AG04449 (cell line): ENCODE measurements around the gene HS6ST1.
"Not testable (repeated sequence)": the region's sequence is repeated elsewhere in the genome, so short reads cannot be mapped to it uniquely, and the experiment has no call there.

Experiments
- CTCF ChIA-PET: fragments of 350-600 bp; formaldehyde crosslinking; extraction: SDS; loops from one replicate; lab custom pipeline; 2021; ENCODE audit warnings: antibody characterized with exemption; lab: Yijun Ruan, JAX
- POLR2A ChIA-PET: fragments of 400-600, 350-600 bp; formaldehyde crosslinking; extraction: SDS; loops from one replicate; lab custom pipeline; 2020; ENCODE audit warnings: antibody characterized with exemption, inconsistent platforms; lab: Yijun Ruan, JAX
- DNase-seq: peaks from one replicate; pipeline ENCODE4 v3.0.0-alpha.2; 2010; ENCODE audit warnings: low read depth, low spot score
- H3K4me3 ChIP-seq: 2 replicates; pipeline ENCODE4 v1.5.1; 2011; ENCODE audit warnings: low read depth, mild to moderate bottlenecking, control low read depth, low read length
- CTCF ChIP-seq: IDR thresholded peaks from one replicate; pipeline ENCODE4 v1.5.1; 2011; ENCODE audit warnings: mild to moderate bottlenecking, moderate library complexity, low read length, control low read depth, inconsistent platforms; ENCODE audit not compliant: insufficient read depth; ENCODE audit errors: missing control alignments

HS6ST1 gene

GRCh38 chr2:128258218-128258617 is 60.5 kb downstream of the HS6ST1 start:
- DNase-seq: no peak
- H3K4me3 ChIP-seq: no peak overlapping the region
- CTCF ChIA-PET: no interaction called here
- TF ChIP-seq CTCF: no peak
- POLR2A ChIA-PET: no interaction called here

GRCh38 chr2:128252501-128252900 is 66.2 kb downstream of the HS6ST1 start:
- POLR2A ChIA-PET: no interaction called here
- CTCF ChIA-PET: interaction anchor here (1.7 kb wide), 1 partner anchor 19 kb away, joined by 7 read pairs; no protein-coding TSS in a partner anchor

GRCh38 chr2:128252086-128252485 is 66.6 kb downstream of the HS6ST1 start:
- CTCF ChIA-PET: interaction anchor here (1.7 kb wide), 1 partner anchor 18 kb away, joined by 7 read pairs; no protein-coding TSS in a partner anchor
- POLR2A ChIA-PET, DNase-seq, H3K4me3 ChIP-seq: not testable (repeated sequence)

More at GRCh38 chr2:128252501-128252900, 66.2 kb downstream of the HS6ST1 start:
- no peak overlapping the region for H3K4me3 ChIP-seq
- no peak for TF ChIP-seq CTCF
- no peak for DNase-seq

GRCh38 chr2:128250229-128251025 is 68.2 kb downstream of the HS6ST1 start:
- TF ChIP-seq CTCF: no peak
- ChIA-PET CTCF (no interaction called here), POLR2A (no interaction called here)
- no peak for DNase-seq
- no peak overlapping the region for H3K4me3 ChIP-seq

- CTCF ChIA-PET: no interaction called here
- no peak for DNase-seq
- no peak for TF ChIP-seq CTCF
- no peak overlapping the region for H3K4me3 ChIP-seq
- POLR2A ChIA-PET: no interaction called here
Observed at GRCh38 chr2:128249555-128249954, 69.1 kb downstream of the HS6ST1 start.

GRCh38 chr2:128245813-128246212 is 72.9 kb downstream of the HS6ST1 start:
- H3K4me3 ChIP-seq: no peak overlapping the region
- POLR2A ChIA-PET: no interaction called here
- no peak for TF ChIP-seq CTCF
- no peak for DNase-seq
- CTCF ChIA-PET: no interaction called here
